Activated CD4-positive, alpha-beta T cell treated with anti-CD3 and anti-CD28 coated beads for 36 hours (primary cell): Measurements from ENCODE around the gene AP3D1. TPM values are rescaled to one million over a fixed set of nuclear protein-coding genes. Genes with fewer than 3 reads are reported as not detected.

ENCODE experiments used
- ATAC-seq: fragments of 200-7000 bp; cut with Tn5 transposase; one replicate; pipeline ENCODE4 v1.10.0; 2021; ENCODE audit warnings: mild to moderate bottlenecking, moderate library complexity
- CTCF ChIA-PET: fragments of 350-600 bp; sonication (Branson Sonifier 250); formaldehyde crosslinking; loops from one replicate; lab custom pipeline; 2021; ENCODE audit warnings: antibody characterized with exemption; lab: Charles Lee
- POLR2A ChIA-PET: fragments of 350-600 bp; sonication (Branson Sonifier 250); formaldehyde crosslinking; loops from one replicate; lab custom pipeline; 2021; ENCODE audit warnings: antibody characterized with exemption, inconsistent platforms; lab: Charles Lee
- DNase-seq: peaks from one replicate; pipeline ENCODE4 v3.0.0-alpha.2; 2020
- H3K27ac Mint-ChIP-seq: one replicate; pipeline ENCODE4 v1.8.0; 2021; ENCODE audit warnings: mixed read lengths
- H3K27me3 Mint-ChIP-seq: one replicate; pipeline ENCODE4 v1.8.0; 2021; ENCODE audit warnings: mixed read lengths
- H3K36me3 Mint-ChIP-seq: one replicate; pipeline ENCODE4 v1.8.0; 2021; ENCODE audit warnings: low read depth, mixed read lengths
- H3K4me1 Mint-ChIP-seq: one replicate; pipeline ENCODE4 v1.8.0; 2021; ENCODE audit warnings: mixed read lengths
- H3K4me3 Mint-ChIP-seq: one replicate; pipeline ENCODE4 v1.8.0; 2021; ENCODE audit warnings: mild to moderate bottlenecking, moderate library complexity, mixed read lengths
- H3K9me3 Mint-ChIP-seq: one replicate; pipeline ENCODE4 v1.8.0; 2021; ENCODE audit warnings: low read depth, mixed read lengths
- intact Hi-C, 2 experiments: fragments of 100-400 bp; cut with DNase I in 1 of 2; cut with micrococcal nuclease in 1 of 2; formaldehyde crosslinking; loops; one replicate each; pipeline versions ENCODE4 v1.14.2 to v1.15.1; 2022 to 2024; cut with DNase I, micrococcal nuclease
- total RNA-seq, 2 experiments: library from RNA; stranded (reverse); gene quantifications; one replicate each; pipeline ENCODE4 v1.2.3, GENCODE V29; 2021

AP3D1 gene
- total RNA-seq, 2 experiments from 2014 or later: 82.7 to 105 TPM

DNA sequence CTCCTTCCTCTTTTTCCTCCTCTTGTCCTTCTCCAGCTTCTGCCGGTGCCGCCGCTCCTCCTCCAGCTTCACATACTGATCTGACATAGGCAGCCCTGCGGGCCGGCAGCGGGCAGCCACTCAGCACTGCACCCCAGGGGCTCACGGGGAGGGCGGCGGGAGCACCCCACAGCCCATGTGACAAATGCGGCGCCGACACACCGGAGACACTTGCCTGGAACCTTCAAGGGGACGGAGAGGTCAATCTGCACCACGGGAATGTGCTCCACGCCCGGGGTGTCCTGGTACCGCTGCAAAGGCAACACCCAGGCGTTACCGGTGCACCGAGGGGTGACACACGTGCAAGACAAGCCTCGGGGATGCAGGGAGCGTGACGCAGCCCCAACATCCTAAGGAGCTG is 36.0 kb downstream of the AP3D1 start:
- H3K36me3 Mint-ChIP-seq: peaks cover 29% of the 10 kb centered on the region
- POLR2A ChIA-PET: no interaction called here
- no peaks in the 10 kb centered on the region for H3K27me3 Mint-ChIP-seq
- H3K27ac Mint-ChIP-seq: no peak overlapping the region
- no peaks in the 10 kb centered on the region for H3K4me1 Mint-ChIP-seq
- CTCF ChIA-PET: no interaction called here
- no peak for DNase-seq
- ATAC-seq: no peak
- no peaks in the 10 kb centered on the region for H3K9me3 Mint-ChIP-seq
- H3K4me3 Mint-ChIP-seq: no peak overlapping the region
- intact Hi-C loops: no loop called here

DNA sequence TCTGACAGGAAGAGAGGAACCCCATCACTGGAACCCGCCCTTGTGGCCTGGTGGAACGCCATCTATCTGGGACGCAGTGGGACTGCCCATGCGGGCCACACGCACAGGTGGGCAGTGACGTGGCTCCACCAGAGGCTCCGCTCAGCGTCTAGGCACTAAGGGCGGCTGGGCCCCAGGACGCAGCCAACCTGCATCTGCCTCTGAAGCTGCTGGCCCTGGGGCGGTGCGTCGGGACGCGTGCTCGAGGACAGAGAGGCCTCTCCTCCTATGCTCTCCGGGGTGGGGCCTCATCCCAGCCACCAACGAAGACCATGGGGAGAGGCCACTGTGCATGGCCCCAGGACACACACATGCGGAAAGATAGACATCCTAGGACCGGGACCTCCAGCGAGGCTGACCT is 36.5 kb downstream of the AP3D1 start:
- POLR2A ChIA-PET: no interaction called here
- H3K27ac Mint-ChIP-seq: no peak overlapping the region
- no peaks in the 10 kb centered on the region for H3K4me1 Mint-ChIP-seq
- ATAC-seq: no peak
- peaks cover 28% of the 10 kb centered on the region for H3K36me3 Mint-ChIP-seq
- CTCF ChIA-PET: no interaction called here
- DNase-seq: no peak
- no peak overlapping the region for H3K4me3 Mint-ChIP-seq
- intact Hi-C loops: no loop called here
- no peaks in the 10 kb centered on the region for H3K9me3 Mint-ChIP-seq
- H3K27me3 Mint-ChIP-seq: no peaks in the 10 kb centered on the region

DNA sequence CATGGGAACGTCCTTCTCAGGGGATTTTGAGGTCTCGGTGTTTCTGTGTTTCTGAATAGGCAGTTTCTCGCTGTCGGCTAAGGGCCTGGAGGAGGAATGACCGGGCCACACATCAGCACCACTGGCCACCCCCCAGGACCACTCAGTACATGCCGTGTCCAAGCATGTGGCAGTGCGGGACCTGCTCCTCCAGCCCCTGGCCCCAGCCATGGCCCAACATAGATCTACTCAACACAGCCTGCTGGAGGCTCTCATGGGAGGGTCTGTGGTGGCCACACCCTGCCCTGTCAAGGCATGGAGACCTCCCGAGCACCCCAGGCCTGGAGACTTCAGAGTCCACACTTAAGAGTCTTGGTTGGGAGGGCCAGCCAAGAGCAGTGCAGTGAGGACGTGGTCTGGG is 37.1 kb downstream of the AP3D1 start:
- Mint-ChIP-seq H3K27ac (no peak overlapping the region), H3K4me1 (no peaks in the 10 kb centered on the region), H3K9me3 (no peaks in the 10 kb centered on the region), H3K36me3 (peaks cover 28% of the 10 kb centered on the region), H3K4me3 (no peak overlapping the region), H3K27me3 (no peaks in the 10 kb centered on the region)
- DNase-seq (no peak), ATAC-seq (no peak)
- ChIA-PET CTCF (no interaction called here), POLR2A (no interaction called here)
- intact Hi-C loops: no loop called here

DNA sequence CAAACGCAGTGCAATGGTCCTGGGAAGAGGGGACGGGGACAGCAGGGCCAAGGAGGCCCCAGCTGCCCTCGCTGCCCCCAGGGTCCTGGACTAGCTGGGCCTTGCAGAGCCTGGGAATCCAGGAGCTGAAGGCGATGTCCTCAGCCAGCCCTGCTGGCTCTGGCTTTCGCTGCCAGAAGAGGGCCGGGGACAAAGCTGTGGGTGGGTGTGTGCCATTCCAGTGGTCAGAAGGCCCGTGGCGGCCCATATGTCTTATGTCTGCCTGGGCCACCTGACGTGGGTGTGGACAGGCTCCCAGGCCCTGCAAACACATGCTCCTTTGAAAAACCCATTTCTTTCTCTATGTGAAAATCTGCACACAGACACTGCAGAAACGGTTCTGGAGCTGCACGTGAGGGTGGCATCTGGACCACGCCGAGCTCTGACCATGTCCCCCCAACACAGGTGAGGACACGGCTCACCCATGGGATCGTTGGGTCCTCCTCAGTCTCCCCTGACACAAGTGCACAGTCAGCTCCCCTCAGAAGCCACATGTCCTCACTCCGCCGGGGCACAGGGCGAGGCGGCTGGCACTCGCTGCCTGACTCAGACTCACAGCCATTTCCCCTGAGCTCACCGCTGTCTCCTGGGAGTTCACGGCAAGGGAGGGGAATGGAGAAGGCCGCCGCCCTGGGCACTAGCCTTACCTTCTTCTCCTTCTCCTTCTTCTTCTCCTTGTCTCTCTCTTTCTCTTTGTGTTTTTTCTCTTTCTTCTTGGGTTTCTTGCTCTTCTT is 37.7 kb downstream of the AP3D1 start:
- no peak for ATAC-seq
- no peak overlapping the region for H3K27ac Mint-ChIP-seq
- CTCF ChIA-PET: interaction anchor here (0.7 kb wide), 1 partner anchor 275 kb away, joined by 3 read pairs; no protein-coding TSS in a partner anchor
- no peaks in the 10 kb centered on the region for H3K4me1 Mint-ChIP-seq
- H3K27me3 Mint-ChIP-seq: no peaks in the 10 kb centered on the region
- H3K9me3 Mint-ChIP-seq: no peaks in the 10 kb centered on the region
- H3K36me3 Mint-ChIP-seq: peaks cover 26% of the 10 kb centered on the region
- no peak overlapping the region for H3K4me3 Mint-ChIP-seq
- POLR2A ChIA-PET: no interaction called here
- DNase-seq: no peak
- intact Hi-C loops: no loop called here

DNA sequence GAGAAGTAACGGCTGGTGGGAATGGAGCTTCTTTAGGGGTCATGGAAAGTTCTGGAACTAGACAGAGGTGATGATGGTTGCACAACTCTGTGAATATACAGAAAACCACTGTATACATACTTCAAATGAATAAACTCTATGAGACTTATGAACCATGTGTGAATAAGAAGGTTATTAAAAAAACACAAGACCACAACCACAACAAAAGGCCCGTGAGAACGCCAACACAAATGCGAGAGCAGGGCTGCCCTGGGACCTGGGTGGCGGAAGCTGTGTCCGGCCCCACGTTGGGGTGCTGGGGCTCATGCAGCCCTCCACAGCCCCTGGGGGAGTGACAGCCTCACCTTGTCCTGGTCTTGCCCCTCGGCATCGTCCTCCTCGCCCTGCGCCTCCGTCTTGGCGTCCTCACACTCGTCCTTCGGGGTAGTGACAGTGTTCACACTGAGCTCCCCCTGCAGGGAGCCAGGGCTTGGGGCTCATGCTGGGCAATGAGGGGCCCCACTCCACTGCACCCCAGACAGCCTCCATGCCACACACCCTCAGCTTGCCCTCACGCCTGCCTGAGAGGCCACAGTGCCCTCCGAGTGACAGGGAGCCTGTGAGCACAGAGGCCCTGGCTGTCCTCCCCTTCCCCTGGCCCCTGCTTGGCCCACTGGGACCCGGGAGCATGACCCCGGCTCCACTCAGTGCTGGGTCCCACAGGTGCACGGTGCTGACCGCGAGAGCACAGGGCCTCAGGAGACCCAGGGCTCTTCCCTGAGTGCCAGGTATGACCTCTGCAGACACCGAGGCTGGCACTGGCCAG is 38.6 kb downstream of the AP3D1 start:
- CTCF ChIA-PET: no interaction called here
- no peaks in the 10 kb centered on the region for H3K27me3 Mint-ChIP-seq
- intact Hi-C loops: no loop called here
- H3K4me1 Mint-ChIP-seq: no peaks in the 10 kb centered on the region
- no peak overlapping the region for H3K4me3 Mint-ChIP-seq
- POLR2A ChIA-PET: interaction anchor here (0.7 kb wide), 1 partner anchor 39 kb away, joined by 3 read pairs; the partner anchor contains the start of gene AP3D1
- no peak overlapping the region for H3K27ac Mint-ChIP-seq
- DNase-seq (no peak), ATAC-seq (peak; percentile 34)
- H3K9me3 Mint-ChIP-seq: no peaks in the 10 kb centered on the region
- peaks cover 23% of the 10 kb centered on the region for H3K36me3 Mint-ChIP-seq

DNA sequence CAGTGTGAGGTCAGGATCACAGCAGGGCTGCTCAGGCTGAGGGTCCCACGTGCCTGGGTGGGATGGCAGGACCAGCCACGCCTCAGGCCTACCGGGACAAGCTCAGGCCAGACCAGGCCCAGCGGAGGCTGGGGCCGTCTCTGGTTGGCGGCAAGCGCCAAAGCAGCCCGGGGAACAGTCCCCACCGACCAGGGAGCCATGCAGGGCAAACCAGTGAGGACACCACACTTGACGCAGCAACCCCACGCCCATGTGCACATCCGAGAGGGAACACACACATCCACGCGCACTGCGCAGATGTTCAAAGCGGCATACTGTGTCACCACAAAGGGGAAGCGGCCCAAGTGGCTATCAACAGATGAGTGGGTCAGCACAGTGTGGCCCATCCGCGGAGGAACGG is 39.5 kb downstream of the AP3D1 start:
- H3K9me3 Mint-ChIP-seq: no peaks in the 10 kb centered on the region
- ATAC-seq (no peak), DNase-seq (no peak)
- intact Hi-C loops: no loop called here
- ChIA-PET POLR2A (no interaction called here), CTCF (no interaction called here)
- peaks cover 27% of the 10 kb centered on the region for H3K36me3 Mint-ChIP-seq
- H3K27ac Mint-ChIP-seq: no peak overlapping the region
- no peaks in the 10 kb centered on the region for H3K27me3 Mint-ChIP-seq
- H3K4me3 Mint-ChIP-seq: no peak overlapping the region
- H3K4me1 Mint-ChIP-seq: no peaks in the 10 kb centered on the region

DNA sequence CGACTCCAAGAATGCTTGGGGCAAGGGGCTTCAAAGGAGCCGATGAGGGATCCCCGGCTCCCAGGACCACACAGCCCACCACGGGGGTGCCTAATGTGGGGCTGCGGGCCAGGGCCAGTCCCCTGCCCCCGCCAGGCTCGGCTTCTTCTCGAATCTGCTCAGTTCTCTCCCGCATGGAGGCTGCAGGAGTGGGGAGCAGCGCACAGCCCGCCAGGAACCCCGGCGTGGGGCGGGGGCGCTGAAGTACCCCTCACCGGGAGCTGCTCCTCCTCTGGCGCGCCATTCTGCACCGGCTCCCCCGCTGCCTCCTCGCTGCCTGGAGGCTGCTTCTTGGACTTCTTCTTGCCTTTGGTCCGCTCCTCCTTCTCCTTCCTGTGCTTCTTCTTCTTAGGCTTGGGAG is 39.9 kb downstream of the AP3D1 start:
- H3K4me1 Mint-ChIP-seq: no peaks in the 10 kb centered on the region
- CTCF ChIA-PET: no interaction called here
- H3K27ac Mint-ChIP-seq: no peak overlapping the region
- peaks cover 31% of the 10 kb centered on the region for H3K36me3 Mint-ChIP-seq
- ATAC-seq (no peak), DNase-seq (no peak)
- POLR2A ChIA-PET: no interaction called here
- intact Hi-C loops: no loop called here
- H3K9me3 Mint-ChIP-seq: no peaks in the 10 kb centered on the region
- H3K4me3 Mint-ChIP-seq: no peak overlapping the region
- no peaks in the 10 kb centered on the region for H3K27me3 Mint-ChIP-seq

DNA sequence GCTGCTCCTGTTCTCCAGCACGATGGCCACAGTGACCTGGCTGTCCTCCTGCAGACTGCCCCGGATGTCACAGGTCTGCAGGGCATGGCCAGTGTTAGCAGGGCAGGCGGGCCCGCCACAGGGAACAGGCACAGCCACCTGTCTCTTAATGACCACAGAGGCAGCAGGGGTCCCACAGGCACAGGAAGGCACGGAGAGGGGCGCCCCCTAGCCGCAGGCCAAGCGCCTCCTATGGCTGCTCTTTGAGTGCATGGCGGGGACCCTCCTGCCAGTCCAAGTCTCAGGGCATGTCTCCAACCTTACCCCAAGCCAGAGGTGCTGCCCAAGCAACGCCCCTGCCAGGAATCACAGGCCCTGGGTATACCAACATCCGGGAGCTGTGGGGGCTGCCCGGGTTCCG is 40.5 kb downstream of the AP3D1 start:
- DNase-seq: no peak
- H3K4me1 Mint-ChIP-seq: no peaks in the 10 kb centered on the region
- intact Hi-C loops: no loop called here
- ChIA-PET CTCF (no interaction called here), POLR2A (no interaction called here)
- no peaks in the 10 kb centered on the region for H3K9me3 Mint-ChIP-seq
- peaks cover 36% of the 10 kb centered on the region for H3K36me3 Mint-ChIP-seq
- no peaks in the 10 kb centered on the region for H3K27me3 Mint-ChIP-seq
- ATAC-seq: no peak
- no peak overlapping the region for H3K4me3 Mint-ChIP-seq
- no peak overlapping the region for H3K27ac Mint-ChIP-seq

DNA sequence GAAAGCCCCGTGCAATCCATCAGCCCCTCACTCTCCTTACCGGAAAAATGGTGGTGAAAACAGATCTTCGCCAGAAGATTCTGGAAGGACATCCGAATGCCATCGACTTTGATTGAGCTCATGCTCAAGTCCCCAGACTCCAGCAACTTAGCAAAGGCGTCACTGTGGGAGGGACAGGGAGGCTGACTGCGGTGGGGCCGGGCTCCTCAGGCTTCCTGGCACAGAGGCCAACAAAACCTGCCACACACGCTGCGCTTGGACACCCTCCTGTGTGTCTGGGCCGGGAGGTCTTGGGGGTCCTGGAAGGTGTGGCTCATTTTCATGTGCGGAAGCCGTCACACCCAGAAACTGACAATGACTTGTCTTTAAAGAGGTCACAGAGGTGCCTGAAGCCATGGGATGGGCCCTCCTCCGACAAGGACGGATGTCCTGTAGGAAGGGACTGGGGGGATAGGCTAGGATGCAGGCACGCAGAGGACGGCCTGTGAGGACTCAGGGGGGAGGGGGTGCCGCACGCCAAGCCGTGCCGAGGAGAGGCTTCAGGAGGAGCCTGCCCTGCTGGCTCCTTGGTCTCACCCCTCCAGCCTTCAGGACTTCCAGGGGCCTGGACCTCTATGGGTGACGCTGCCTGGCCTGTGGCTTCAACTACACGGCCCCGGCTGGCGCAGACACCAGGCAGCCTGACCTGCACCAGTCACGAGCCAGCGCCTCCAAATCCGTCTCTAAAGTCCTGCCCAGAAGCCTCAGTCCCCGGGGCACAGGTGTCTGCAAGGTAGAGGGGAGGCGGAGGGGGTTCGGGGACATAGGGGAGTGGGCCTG is 42.1 kb downstream of the AP3D1 start:
- intact Hi-C loops: no loop called here
- H3K36me3 Mint-ChIP-seq: peaks cover 46% of the 10 kb centered on the region
- no peaks in the 10 kb centered on the region for H3K9me3 Mint-ChIP-seq
- CTCF ChIA-PET: interaction anchor here (0.5 kb wide), 1 partner anchor 207 kb away, joined by 4 read pairs; no protein-coding TSS in a partner anchor
- H3K4me1 Mint-ChIP-seq: no peaks in the 10 kb centered on the region
- H3K4me3 Mint-ChIP-seq: no peak overlapping the region
- no peak for ATAC-seq
- POLR2A ChIA-PET: no interaction called here
- no peak overlapping the region for H3K27ac Mint-ChIP-seq
- no peak for DNase-seq
- H3K27me3 Mint-ChIP-seq: no peaks in the 10 kb centered on the region

DNA sequence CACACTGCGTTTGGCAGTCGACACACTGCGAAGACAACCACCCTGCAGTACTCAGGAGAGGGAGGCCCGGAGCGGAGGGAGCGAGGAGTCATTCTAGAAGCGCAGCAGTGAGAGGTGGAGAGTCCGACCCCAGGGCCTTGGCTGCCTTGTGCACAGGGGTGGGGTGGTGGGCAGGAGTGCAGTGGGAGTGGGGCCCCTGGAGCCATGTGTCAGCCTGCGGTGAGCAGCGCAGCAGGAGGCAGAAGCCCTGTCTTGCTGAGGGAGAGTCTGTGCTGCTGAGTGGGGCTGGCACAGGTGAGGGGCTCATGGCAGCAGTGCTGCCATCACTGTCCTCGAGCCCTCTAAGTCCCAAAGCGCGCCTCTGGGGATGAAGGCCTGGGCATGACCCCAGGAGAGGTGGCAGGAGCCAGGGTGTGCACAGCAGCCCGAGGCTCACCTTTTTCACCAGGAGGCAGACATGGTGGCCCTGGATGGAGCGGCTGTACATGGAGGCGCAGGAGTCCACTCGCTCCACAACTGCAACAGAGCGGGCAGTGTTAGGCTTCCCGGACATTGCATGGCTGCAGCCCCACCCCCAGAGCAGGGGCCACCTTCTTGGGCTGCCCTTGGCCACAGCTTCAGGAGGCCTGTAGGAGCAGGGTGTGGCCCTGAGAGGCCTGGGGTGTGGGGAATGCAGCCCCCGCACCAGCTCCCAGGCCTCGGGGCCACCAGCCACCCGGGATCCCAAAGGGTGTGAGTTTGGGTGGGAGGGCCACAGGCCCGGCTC is 42.9 kb downstream of the AP3D1 start:
- Mint-ChIP-seq H3K36me3 (peaks cover 46% of the 10 kb centered on the region), H3K9me3 (no peaks in the 10 kb centered on the region), H3K27ac (no peak overlapping the region), H3K4me3 (no peak overlapping the region), H3K4me1 (no peaks in the 10 kb centered on the region), H3K27me3 (no peaks in the 10 kb centered on the region)
- CTCF ChIA-PET: interaction anchor here (0.5 kb wide), 1 partner anchor 208 kb away, joined by 4 read pairs; no protein-coding TSS in a partner anchor
- DNase-seq (no peak), ATAC-seq (no peak)
- intact Hi-C loops: no loop called here
- POLR2A ChIA-PET: no interaction called here
